Osteoblast (primary cell): Measurements from ENCODE around the gene NKD2. TPM values are rescaled to one million over a fixed set of nuclear protein-coding genes. Genes with fewer than 3 reads are reported as not detected.

Source experiments
- DNase-seq: peaks from one replicate; pipeline ENCODE4 v3.0.0; 2011; ENCODE audit warnings: low spot score, mixed read lengths; ENCODE audit not compliant: insufficient read length; ENCODE audit errors: missing footprints
- H2AFZ ChIP-seq: 2 replicates; pipeline ENCODE4 v1.6.0; 2011; ENCODE audit warnings: mild to moderate bottlenecking, low read length
- H3K27ac ChIP-seq: 2 replicates; pipeline ENCODE4 v1.5.1; 2011; ENCODE audit warnings: mild to moderate bottlenecking, low read depth, low read length, moderate library complexity
- H3K27me3 ChIP-seq: 2 replicates; pipeline ENCODE4 v1.6.0; 2012; ENCODE audit warnings: mild to moderate bottlenecking, control low read depth, inconsistent platforms, low read length, moderate library complexity; ENCODE audit not compliant: insufficient read depth
- H3K36me3 ChIP-seq: 2 replicates; pipeline ENCODE4 v1.5.1; 2011; ENCODE audit warnings: mild to moderate bottlenecking, low read length, control low read depth, moderate library complexity; ENCODE audit not compliant: insufficient read depth
- H3K4me1 ChIP-seq: 2 replicates; pipeline ENCODE4 v1.5.1; 2011; ENCODE audit warnings: mild to moderate bottlenecking, low read length, control low read depth, moderate library complexity; ENCODE audit not compliant: insufficient read depth
- H3K4me2 ChIP-seq: 2 replicates; pipeline ENCODE4 v1.6.0; 2011; ENCODE audit warnings: mild to moderate bottlenecking, low read length; ENCODE audit not compliant: insufficient read depth
- H3K4me3 ChIP-seq: fragments of 200-600 bp; sonication (generic); 3 replicates; pipeline ENCODE4 v1.5.1; 2012; ENCODE audit warnings: mild to moderate bottlenecking, low read length, inconsistent platforms; ENCODE audit not compliant: insufficient read depth
- H3K79me2 ChIP-seq: 2 replicates; pipeline ENCODE4 v1.6.0; 2012; ENCODE audit warnings: mild to moderate bottlenecking, low read length, control low read depth, inconsistent platforms; ENCODE audit not compliant: insufficient read depth
- H3K9me3 ChIP-seq: 2 replicates; pipeline ENCODE4 v1.5.1; 2011; ENCODE audit warnings: low read depth, low read length, control low read depth
- H4K20me1 ChIP-seq: 2 replicates; pipeline ENCODE4 v1.6.0; 2012; ENCODE audit warnings: mild to moderate bottlenecking, low read length, control low read depth; ENCODE audit not compliant: insufficient read depth
- total RNA-seq: library from RNA; depleted of rRNA; stranded (reverse); fragments of >200 nt; gene quantifications from 2 replicates; pipeline ENCODE4 v1.2.3, GENCODE V29; 2012
- TF ChIP-seq, protein P1 (sequence below): IDR thresholded peaks from 2 replicates; pipeline ENCODE4 v1.5.1; 2011; ENCODE audit warnings: mild to moderate bottlenecking, low read depth, low read length, moderate library complexity; ENCODE audit errors: extremely low read depth

Gene NKD2
- total RNA-seq, 1 donor, result under 0.01 TPM

DNA sequence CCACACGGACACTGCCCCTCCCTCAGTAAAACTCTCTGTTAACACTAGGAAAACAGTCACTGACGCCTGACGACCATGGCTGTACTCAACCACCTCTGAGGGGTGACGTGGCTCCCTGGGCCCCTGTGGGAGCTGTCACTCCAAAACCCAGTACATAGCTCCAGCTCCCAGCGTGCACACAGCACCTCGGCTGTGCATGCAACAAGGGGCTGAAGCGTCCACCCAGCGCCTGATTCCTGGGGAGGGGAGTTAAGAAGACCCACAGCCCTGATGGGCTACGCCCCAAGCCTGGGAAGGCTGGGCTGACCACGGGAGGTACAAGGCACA lies 66.9 kb downstream of the NKD2 start:
- H3K4me3 ChIP-seq, result no peak overlapping the region
- DNase-seq, result no peak
- H4K20me1 ChIP-seq, result no peaks in the 10 kb centered on the region
- no peak overlapping the region for H2AFZ ChIP-seq
- no peak overlapping the region for H3K4me2 ChIP-seq
- no peaks in the 10 kb centered on the region for H3K9me3 ChIP-seq
- H3K4me1 ChIP-seq, result no peaks in the 10 kb centered on the region
- no peaks in the 10 kb centered on the region for H3K27me3 ChIP-seq
- TF ChIP-seq, protein P1, sequence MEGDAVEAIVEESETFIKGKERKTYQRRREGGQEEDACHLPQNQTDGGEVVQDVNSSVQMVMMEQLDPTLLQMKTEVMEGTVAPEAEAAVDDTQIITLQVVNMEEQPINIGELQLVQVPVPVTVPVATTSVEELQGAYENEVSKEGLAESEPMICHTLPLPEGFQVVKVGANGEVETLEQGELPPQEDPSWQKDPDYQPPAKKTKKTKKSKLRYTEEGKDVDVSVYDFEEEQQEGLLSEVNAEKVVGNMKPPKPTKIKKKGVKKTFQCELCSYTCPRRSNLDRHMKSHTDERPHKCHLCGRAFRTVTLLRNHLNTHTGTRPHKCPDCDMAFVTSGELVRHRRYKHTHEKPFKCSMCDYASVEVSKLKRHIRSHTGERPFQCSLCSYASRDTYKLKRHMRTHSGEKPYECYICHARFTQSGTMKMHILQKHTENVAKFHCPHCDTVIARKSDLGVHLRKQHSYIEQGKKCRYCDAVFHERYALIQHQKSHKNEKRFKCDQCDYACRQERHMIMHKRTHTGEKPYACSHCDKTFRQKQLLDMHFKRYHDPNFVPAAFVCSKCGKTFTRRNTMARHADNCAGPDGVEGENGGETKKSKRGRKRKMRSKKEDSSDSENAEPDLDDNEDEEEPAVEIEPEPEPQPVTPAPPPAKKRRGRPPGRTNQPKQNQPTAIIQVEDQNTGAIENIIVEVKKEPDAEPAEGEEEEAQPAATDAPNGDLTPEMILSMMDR, result no peak
- no peaks in the 10 kb centered on the region for H3K79me2 ChIP-seq
- no peaks in the 10 kb centered on the region for H3K36me3 ChIP-seq
- no peak overlapping the region for H3K27ac ChIP-seq

DNA sequence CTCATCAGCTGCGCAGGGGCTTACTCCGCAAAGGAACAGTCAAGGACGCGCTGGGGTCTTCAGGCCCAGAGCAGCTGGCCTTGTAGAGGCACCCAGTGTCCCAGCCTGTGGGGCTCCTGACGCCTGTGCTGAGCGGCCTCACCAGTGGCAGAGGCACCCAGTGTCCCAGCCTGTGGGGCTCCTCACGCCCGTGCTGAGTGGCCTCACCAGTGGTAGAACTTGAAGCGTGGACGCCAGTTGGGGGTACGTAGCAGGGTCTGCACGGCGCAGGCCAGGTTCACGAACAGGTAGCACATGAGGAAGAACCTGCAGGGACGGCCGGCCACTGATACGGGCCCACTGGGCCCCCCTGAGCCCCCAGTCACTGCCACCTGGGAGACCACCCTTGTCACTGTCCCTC lies 67.3 kb downstream of the NKD2 start:
- Histone ChIP-seq H3K4me3 (no peak overlapping the region), H4K20me1 (no peaks in the 10 kb centered on the region), H3K36me3 (no peaks in the 10 kb centered on the region), H3K27ac (no peak overlapping the region), H3K4me1 (no peaks in the 10 kb centered on the region), H3K79me2 (no peaks in the 10 kb centered on the region), H3K9me3 (no peaks in the 10 kb centered on the region), H3K4me2 (no peak overlapping the region), H3K27me3 (no peaks in the 10 kb centered on the region), H2AFZ (no peak overlapping the region)
- no peak for DNase-seq
- TF ChIP-seq, protein P1, result no peak

DNA sequence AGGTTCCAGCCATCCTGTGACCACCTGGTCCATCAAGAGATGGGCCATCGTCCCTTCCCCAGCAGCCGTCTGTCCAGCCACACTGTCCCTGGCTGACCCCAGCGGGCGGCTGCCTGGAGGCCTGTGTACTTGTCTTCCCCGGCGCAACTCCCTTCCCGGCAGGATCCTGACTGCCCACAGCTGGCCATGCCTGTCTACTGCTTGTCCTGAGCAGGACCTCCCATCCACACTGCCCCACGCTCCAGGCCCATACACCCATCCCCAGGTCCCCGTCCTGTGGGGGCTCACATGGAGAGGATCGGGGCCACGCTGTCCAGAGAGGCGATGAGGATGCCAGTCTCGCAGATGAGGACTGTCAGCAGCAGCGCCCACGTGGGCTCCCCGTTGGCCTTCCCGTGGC lies 67.8 kb downstream of the NKD2 start:
- no peaks in the 10 kb centered on the region for H3K4me1 ChIP-seq
- TF ChIP-seq, protein P1, result no peak

DNA sequence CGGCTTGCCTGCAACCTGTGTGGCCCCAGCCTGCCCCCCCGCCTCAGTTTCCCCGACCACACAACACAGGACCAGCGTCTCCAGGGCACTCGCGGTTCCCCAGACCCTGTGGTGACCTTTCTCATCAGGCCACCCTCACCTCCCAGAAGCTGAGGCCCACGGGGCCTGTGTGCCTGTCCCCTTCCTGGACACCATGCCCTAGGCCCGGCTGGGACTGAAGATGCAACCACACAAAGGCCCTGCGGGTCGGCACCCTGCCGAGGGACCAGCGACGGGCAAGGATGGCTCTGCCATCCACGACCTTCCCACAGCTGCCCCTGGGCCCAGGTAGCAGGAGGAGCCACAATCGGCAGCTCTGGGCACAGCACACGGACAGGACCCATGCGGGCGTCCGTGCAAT lies 68.4 kb downstream of the NKD2 start:
- TF ChIP-seq, protein P1, result no peak
- no peak for DNase-seq
- Histone ChIP-seq H3K36me3 (no peaks in the 10 kb centered on the region), H3K79me2 (no peaks in the 10 kb centered on the region), H3K4me1 (no peaks in the 10 kb centered on the region), H3K27ac (no peak overlapping the region), H2AFZ (no peak overlapping the region), H3K27me3 (no peaks in the 10 kb centered on the region), H4K20me1 (no peaks in the 10 kb centered on the region), H3K4me3 (no peak overlapping the region), H3K4me2 (no peak overlapping the region), H3K9me3 (no peaks in the 10 kb centered on the region)

More for the DNA sequence above, 67.8 kb downstream of the NKD2 start:
- Histone ChIP-seq H3K36me3 (no peaks in the 10 kb centered on the region), H3K27me3 (no peaks in the 10 kb centered on the region), H2AFZ (no peak overlapping the region), H3K27ac (no peak overlapping the region), H4K20me1 (no peaks in the 10 kb centered on the region), H3K79me2 (no peaks in the 10 kb centered on the region), H3K9me3 (no peaks in the 10 kb centered on the region), H3K4me3 (no peak overlapping the region), H3K4me2 (no peak overlapping the region)
- no peak for DNase-seq
